GM10266 (cell line): ENCODE results near the gene ZNF154.

Source experiments
- DNase-seq: peaks from one replicate; pipeline ENCODE4 v3.0.0; 2012; ENCODE audit errors: extremely low spot score
- CTCF ChIP-seq: IDR thresholded peaks from 2 replicates; pipeline ENCODE4 v1.5.1; 2012; ENCODE audit warnings: mild to moderate bottlenecking, low read depth; ENCODE audit not compliant: control insufficient read depth, insufficient read depth; ENCODE audit errors: missing control alignments

Gene ZNF154

GRCh38 chr19:57682226-57682766 is 26.7 kb downstream of the ZNF154 start:
- DNase-seq, result no peak
- no peak for TF ChIP-seq CTCF

GRCh38 chr19:57675881-57676280 is 33.1 kb downstream of the ZNF154 start:
- no peak for DNase-seq
- TF ChIP-seq CTCF, result no peak

GRCh38 chr19:57672466-57672865 is 36.5 kb downstream of the ZNF154 start:
- TF ChIP-seq CTCF, result no peak
- DNase-seq, result no peak

DNA sequence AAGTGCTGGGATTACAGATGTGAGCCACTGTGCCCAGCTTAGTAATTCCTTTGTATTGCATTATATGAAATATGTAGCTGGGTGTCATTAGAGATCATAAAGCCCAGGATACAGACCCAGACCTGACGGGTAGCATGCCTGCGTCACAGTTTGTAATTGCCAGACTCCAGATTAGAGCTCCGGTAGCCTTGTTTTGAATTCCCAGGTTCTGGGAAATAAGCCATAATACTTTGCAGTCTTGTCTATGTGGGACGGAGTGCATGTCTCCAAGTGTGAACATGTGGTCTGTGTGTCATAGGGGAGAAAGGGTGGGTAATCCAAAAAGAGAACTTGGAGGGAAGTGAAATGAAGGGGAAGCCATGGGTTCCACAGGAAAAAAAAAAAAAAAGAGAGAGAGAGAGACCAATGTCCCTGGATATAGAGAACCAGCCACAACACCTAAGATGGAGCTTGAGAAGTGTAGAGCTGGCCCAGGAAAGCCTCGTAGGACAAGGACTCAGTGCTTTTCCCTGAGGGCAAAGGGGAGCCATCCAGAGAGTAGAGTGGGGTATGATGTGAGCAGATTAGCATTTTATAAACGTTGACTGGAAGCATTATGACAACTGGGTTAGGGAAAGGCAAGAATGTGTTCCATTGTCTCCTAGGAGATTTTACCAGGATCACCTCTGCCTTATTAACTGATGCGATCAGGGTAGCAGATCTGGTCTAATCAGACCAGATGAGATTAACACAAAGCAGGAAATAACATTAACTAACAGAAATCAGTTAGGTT is 37.7 kb downstream of the ZNF154 start:
- DNase-seq, result no peak

GRCh38 chr19:57668635-57669034 is 40.4 kb downstream of the ZNF154 start, which contains the start of gene ZSCAN4:
TSS of gene ZSCAN4 (plus strand) at chr19:57668935. CDS start at chr19:57676146, 7,211 bp downstream.
- TF ChIP-seq CTCF, result no peak
- DNase-seq, result no peak

More for the DNA sequence above, 37.7 kb downstream of the ZNF154 start:
- no peak for TF ChIP-seq CTCF

DNA sequence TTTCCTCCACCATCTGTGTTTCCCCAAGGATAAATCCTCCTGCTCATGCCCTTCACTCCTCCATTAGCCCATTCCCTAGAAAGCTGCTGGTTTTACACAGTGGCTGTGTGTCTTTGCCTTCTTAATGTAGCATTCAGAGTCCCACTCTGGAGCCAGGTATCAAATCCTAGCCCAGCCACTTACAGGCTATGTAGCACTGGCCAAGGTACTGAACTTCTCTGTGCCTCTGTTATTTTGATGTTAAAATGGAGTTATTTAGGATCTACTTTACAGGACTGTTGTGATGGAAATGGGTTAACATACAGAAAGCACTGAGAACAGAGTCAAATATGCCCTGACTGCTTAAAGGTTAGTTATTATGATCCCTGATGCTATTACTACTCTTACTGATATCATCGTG is 41.8 kb downstream of the ZNF154 start:
- TF ChIP-seq CTCF, result no peak

DNA sequence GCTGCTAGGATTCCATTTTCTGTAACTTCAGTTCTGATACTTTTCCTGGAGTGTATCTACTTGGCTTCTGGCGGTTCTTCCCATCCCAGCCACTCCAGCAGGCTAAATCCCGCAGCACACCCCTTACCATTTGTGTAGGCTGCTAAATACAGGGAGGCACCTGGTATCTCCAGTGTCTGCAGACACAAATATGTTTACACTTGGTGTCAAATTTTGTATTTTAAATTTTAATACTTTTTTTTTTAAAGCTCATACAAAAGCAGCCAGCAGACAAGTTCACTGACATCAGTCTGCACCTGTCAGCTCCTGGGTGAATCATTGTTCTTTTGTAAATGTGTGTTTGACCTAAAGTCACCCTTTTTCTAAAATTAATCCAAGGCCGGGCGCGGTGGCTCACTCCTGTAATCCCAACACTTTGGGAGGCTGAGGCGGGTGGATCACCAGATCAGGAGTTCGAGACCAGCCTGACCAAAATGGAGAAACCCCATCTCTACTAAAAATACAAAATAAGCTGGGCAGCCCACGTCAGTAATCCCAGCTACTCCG is 43.7 kb downstream of the ZNF154 start:
- TF ChIP-seq CTCF, result no peak
- DNase-seq, result no peak

More for the DNA sequence above, 41.8 kb downstream of the ZNF154 start:
- DNase-seq, result no peak
